ENCODE measurements around the gene SPACA5B.
"Not testable (repeated sequence)": the region's sequence is repeated elsewhere in the genome, so short reads cannot be mapped to it uniquely, and the experiment has no call there.

The SPACA5B gene

GRCh38 chrX:48130326-48130725 is at the start of gene SPACA5B:
TSS of gene SPACA5B (plus strand) at chrX:48130626. CDS start at chrX:48130688, 62 bp downstream.
- not testable (repeated sequence) for DNase-seq

DNA sequence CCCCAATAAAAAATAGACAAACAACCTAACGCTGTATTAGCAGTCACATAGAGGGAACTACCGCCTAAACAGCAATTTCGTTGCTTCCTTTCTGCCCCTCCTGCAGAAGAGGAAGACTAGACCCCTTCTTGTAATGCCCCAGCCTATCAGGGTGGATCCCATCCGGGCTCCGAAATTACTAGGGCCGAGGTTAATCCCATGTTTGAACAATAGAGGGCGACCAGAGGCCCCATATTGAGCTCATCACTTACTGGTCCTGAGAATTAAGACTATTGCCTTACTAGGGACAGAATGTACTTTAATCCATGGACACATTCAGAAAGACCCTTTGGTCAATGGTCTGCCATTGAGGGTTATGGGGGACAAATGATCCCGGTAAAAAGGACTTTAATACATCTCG is 47.2 kb upstream of the SPACA5B start:
- DNase-seq = peak; percentile 31

DNA sequence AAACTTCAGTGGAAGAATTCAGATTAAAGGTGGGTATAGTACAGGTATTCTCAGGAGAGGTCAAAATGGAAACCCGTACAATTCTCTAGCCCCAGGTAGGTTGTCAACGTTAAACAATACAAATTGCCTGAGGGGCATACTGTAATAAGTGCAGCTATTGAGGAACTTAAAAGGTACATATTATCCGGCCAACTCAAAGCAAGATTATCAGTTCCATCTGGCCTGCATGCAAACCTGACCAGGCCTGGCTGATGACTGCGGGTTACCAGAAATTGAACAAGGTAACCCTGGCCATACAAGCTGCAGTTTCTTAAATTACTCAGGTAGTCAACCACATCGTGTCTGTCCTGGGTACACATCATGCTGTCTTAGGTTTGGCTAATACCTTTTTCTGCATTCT is 46.7 kb upstream of the SPACA5B start:
- DNase-seq = no peak

DNA sequence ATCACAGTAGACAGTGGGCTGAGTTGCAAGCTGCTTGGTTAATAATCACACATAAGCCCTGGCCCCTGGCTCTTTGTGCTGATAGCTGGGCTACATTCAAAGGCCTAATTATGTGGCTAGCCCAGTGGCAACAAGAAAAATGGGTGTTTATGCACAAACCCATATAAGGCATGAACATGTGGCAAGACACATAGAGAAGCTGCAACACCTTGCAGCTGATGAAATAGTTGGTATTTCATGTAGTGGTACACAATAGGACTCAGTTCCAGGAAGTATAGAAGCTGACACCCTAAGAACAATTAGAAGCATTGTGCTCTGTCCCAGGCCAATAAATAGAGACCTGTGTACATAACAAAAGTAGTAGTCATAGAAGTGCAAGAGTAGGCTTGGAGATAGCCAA is 44.3 kb upstream of the SPACA5B start:
- no peak for DNase-seq

- no peak for DNase-seq
These were observed 40.3 kb upstream of the SPACA5B start for GRCh38 chrX:48090123-48090522.

- DNase-seq = not testable (repeated sequence)
These were observed 37.9 kb upstream of the SPACA5B start for GRCh38 chrX:48092558-48092957.

DNA sequence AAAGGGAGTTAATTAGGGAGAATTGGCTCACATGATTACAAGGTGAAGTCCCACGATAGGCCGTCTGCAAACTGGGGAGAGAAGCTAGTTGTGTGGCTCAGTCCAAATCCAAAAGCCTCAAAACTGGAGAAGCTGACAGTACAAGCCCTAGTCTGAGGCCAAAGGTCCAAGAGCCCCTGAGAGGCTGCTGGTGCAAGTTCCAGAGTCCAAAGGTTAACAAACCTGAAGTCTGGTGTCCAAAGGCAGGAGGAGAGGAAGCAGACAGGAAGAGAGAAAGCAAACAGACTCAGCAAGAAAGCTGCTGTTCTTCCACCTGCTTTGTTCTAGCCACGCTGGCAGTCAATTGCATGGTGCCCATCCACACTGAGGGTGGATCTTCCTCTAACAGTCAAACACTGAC is 29.0 kb upstream of the SPACA5B start:
- DNase-seq = no peak

DNA sequence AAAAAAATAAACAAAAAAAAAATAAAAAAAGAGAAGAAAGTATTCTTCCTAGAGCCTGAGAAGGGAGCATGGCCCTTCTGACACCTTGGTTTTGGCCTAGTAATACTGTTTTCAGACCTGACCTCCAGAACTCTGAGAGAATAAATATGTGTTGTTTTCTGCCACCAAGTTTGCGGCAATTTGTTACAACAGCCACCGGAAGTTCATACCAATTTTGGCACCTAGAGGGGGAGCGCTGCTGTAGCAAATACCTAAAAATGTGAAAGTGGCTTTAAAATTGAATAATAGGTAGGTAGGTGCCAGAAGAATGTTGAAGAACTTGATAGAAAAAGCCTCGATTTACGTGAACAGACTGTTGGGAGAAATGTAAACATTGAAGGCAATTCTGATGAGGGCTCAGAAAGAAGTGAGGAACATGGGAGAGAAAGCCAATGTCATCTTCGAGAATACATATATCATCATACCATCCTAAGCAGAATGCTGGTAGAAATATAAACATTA is 27.5 kb upstream of the SPACA5B start:
- no peak for DNase-seq

GRCh38 chrX:48107717-48108116 is 22.7 kb upstream of the SPACA5B start:
- DNase-seq = no peak

DNA sequence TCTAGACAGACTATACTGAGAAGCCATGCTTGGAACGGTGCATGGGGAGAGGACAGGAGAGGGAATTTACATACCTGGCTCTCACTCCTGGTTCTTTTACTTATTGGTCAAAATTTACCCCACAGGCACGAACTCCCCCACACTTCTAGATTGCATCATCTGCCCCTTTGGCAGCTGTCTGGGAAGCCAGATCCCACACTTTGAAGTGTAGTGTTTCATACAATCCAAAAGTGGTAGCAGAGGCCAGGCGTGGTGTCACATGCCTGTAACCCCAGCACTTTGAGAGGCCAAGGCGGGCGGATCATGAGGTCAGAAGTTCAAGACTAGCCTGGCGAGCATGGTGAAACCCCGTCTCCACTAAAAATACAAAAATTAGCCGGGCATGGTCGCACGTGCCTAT is 5.1 kb upstream of the SPACA5B start:
- not testable (repeated sequence) for DNase-seq

DNA sequence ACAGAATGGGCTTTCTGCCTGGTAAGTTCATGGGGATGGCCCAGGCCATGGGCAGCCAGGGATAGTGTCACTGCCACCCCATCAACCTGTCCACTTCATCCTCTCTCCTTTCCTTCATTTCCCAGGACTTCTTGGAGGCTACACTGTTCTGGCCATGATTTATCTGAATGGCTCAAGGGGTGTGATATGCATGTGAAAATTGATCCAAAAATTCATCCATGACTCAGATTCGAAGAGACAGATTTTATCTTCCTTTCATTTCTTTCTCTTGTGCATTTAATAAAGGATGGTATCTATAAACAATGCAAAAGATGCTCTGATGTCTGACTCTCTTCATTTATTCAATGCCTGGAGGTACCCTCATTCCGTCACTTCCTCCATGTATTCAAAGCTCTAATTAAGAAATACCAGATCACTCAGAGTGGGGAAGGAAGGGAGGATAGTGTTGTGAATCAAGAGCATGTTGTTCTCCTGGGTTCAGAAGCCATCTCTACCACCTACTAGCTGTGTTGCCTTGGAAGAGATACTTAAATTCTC is 1.9 kb downstream of the SPACA5B start:
- DNase-seq = not testable (repeated sequence)

GRCh38 chrX:48139076-48139475 is 8.7 kb downstream of the SPACA5B start:
- DNase-seq = not testable (repeated sequence)

DNA sequence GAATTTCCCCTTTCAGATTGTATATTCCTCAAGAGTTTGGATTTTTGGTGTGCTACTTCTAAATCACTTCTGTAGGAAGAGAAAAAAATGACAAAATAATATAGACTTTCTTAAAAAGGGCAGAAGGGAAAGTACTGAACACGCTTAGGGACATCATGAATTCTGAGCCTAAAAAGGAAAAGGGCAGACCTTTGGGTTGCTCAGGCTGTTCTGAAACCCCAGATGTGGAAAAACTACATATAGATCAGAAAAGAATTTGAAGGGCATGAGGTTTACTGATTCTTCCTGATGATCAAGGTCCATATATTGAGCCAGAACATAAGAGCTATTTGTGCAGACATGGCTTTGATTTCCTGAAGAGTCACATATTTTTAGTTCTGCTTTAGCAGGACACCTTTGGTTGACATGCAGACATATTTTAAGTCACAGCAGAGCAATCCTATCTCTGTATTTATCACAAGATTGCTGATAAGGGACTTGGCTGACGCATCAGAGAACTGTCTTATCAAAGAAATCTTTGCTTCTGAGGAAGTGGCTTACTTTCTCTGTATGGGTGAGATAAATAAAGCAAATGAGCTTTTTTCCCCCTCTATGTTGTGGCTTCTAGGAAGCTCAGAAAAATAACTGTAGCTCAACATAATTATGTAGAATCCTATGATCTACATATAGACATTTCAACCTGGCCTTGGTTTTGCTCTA is 11.5 kb downstream of the SPACA5B start:
- DNase-seq = not testable (repeated sequence)

DNA sequence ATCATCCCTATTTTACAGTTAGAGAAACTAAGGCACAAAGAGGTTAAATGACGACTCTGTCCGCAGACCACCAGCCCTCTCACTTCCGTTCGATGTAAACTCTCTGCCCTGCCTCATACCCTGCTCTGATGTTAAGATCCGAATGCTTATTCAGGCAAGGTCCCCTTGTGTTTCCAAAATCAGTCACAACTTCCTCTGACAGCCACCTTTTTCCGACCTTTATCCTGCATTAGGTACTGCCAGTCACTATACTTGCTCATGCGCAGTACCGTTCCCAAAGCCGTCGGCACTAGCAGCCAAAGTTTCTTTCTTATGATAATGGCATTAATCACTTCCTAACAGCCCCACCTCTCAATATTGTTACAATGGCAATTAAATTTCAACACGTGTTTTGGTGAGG is 12.3 kb downstream of the SPACA5B start:
- DNase-seq = not testable (repeated sequence)

GRCh38 chrX:48153769-48154168 is 23.3 kb downstream of the SPACA5B start:
- DNase-seq = no peak

DNA sequence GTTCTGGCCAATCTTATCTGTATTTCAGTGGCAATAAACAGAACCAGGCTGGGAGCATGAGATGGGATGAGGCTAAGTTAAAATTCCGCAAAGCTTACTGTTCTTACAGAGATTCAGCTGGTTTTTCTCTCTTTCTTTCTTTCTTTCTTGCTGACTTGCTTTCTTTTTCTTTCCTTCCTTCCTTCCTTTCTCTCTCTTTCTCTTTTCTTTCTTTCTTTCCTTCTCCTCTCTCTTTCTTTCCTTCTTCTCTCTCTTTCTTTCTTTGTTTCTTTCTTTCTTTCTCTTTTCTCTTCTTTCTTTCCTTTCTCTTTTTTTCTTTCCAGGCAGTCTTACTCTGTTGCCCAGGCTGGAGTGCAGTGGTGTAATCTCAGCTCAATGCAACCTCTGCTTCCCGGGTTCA is 24.4 kb downstream of the SPACA5B start:
- DNase-seq = no peak

GRCh38 chrX:48156014-48156413 is 25.6 kb downstream of the SPACA5B start:
- no peak for DNase-seq

DNA sequence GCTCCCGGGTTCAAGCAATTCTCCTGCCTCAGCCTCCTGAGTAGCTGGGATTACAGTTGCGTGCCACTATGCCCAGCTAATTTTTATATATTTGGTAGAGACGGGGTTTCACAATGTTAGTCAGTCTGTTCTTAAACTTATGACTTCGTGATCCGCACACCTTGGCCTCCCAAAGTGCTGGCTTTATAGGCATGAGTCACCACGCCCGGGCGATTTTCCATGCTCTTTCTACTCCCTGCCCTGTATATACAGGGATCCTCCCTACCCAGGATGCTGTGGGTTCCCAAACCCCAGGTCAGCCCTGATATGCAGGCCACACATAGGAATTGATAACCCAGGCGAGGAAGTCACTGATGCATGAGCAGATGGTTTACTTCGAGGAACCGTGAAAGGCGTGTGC is 34.8 kb downstream of the SPACA5B start:
- DNase-seq = no peak

DNA sequence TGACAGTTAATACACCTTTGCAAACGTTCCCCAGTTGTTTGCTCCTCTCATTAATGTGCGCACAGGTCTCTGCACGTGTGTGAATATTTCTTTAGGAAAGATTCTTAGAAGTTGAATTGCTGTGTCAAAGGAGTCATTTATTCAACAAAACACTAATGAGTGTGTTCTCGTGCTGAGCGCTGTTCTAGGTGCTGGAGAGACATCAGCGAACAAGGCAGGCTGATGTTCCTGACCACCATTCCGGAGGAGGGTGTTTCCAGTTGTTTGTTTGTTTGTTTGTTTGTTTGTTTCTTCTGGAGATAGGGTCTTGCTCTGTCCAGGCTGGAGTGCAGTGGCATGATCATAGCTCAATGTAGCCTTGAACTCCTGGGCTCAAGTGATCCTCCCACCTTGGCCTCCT is 35.9 kb downstream of the SPACA5B start:
- DNase-seq = not testable (repeated sequence)

DNA sequence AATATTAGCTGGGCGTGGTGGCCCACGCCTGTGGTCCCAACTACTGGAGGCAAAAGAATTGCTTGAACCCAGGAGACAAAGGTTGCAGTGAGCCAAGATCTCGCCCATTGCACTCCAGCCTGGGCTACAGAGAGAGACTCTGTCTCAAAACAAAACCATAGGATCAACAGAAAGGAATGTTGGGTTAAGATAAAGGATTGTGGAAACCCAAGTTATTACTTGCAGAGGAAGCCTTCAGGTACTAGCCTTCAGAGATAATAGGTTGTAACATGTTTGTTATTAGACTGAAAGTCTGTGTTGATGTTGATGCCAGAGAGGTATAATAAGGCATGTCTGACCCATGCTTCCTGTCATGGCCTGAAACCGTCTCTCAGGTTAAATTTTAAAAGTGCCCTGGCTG is 49.3 kb downstream of the SPACA5B start:
- DNase-seq = no peak

GRCh38 chrX:48180811-48181210 is 50.4 kb downstream of the SPACA5B start:
- DNase-seq = no peak

DNA sequence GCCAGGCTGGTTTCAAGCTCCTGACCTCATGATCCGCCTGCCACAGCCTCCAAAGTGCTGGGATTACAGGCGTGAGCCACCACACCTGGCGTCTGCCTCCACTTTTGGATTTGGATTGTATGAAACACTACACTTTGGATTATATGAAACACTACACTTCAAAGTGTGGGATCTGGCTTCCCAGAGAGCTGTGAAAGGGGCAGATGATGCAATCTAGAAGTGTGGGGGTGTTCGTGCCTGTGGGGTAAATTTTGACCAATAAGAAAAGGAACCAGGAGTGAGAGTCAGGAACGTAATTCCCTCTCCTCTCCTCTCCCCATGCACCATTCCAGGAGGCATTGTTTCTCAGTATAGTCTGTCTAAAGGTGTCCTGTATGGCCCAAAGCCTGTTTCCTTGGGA is 51.5 kb downstream of the SPACA5B start:
- DNase-seq = not testable (repeated sequence)
